K562 (cell line): ENCODE measurements around the gene LIMS1. TPM values are rescaled to one million over a fixed set of nuclear protein-coding genes. Genes with fewer than 3 reads are reported as not detected.
A peak's percentile ranks its signal among the peaks of the same experiment; 100 is the strongest.
"Not testable (repeated sequence)": the region's sequence is repeated elsewhere in the genome, so short reads cannot be mapped to it uniquely, and the experiment has no call there.

Experiments used
- ATAC-seq: fragments of 200-7000 bp; cut with Tn5 transposase; 3 replicates; pipeline ENCODE4 v1.9.1; 2020; ENCODE audit warnings: moderate library complexity
- BruUV-seq: library from RNA; stranded (reverse); fragments of 400-500 nt; replicated peaks from 2 replicates; lab custom pipeline; 2021; lab: Mats Ljungman, UMichigan
- CTCF ChIA-PET: fragments of 300-600 bp; formaldehyde crosslinking; extraction: SDS; loops from one replicate; lab custom pipeline; 2021; ENCODE audit warnings: low intra/inter-chr PET ratio; lab: Yijun Ruan, JAX
- POLR2A ChIA-PET: fragments of 300-600, 350-650 bp; sonication (Branson Sonifier 250); formaldehyde crosslinking; extraction: SDS; loops from one replicate; lab custom pipeline; 2021; ENCODE audit warnings: antibody characterized with exemption, inconsistent platforms; lab: Yijun Ruan, JAX
- DNase-seq, 4 experiments: peaks; one replicate each; pipeline versions ENCODE4 v3.0.0 to v3.0.0-alpha.2; 2011 to 2018; ENCODE audit warnings: low spot score in 3 of 4, mixed read lengths in 3 of 4; ENCODE audit errors: extremely low read depth in 1 of 4
- FAIRE-seq: peaks from 2 replicates; lab custom pipeline; 2011; peaks lifted over from hg19 to GRCh38; lab: Jason Lieb, UNC
- H2AFZ ChIP-seq: 2 replicates; pipeline ENCODE4 v1.6.0; 2011; ENCODE audit warnings: low read depth, low read length, control low read depth, inconsistent platforms
- H3K27ac ChIP-seq: fragments of 200-600 bp; 3 replicates; pipeline ENCODE4 v1.8.0; 2011; ENCODE audit warnings: low read depth, mild to moderate bottlenecking, control low read depth, inconsistent platforms, low read length, moderate library complexity, mixed read lengths; ENCODE audit errors: extremely low read depth
- H3K27me3 ChIP-seq, 2 experiments: fragments of 300-600 bp in 1 of 2; 2 replicates in 1 of 2; 3 replicates in 1 of 2; pipeline versions ENCODE4 v1.6.0 to v1.8.0; 2011; ENCODE audit warnings: inconsistent platforms in 2 of 2, low read length in 2 of 2, mild to moderate bottlenecking in 1 of 2, mixed read lengths in 1 of 2, moderate library complexity in 1 of 2; ENCODE audit not compliant: control insufficient read depth in 2 of 2, insufficient read depth in 2 of 2
- H3K36me3 ChIP-seq: fragments of 300-600 bp; 3 replicates; pipeline ENCODE4 v1.8.0; 2011; ENCODE audit warnings: mild to moderate bottlenecking, low read length, inconsistent platforms; ENCODE audit not compliant: control insufficient read depth, insufficient read depth
- H3K4me1 ChIP-seq, 2 experiments: fragments of 200-600 bp in 1 of 2; replicated peaks in 1 of 2; 2 replicates in 1 of 2; 3 replicates in 1 of 2; pipeline versions ENCODE4 v1.5.1 to v1.8.0; 2011; ENCODE audit warnings: inconsistent platforms in 2 of 2, low read length in 2 of 2, mild to moderate bottlenecking in 1 of 2, mixed read lengths in 1 of 2, moderate library complexity in 1 of 2; ENCODE audit not compliant: control insufficient read depth in 2 of 2, insufficient read depth in 2 of 2
- H3K4me2 ChIP-seq: 2 replicates; pipeline ENCODE4 v1.6.1; 2011; ENCODE audit warnings: low read length, control low read depth, inconsistent platforms, mixed read lengths; ENCODE audit not compliant: insufficient read depth
- H3K4me3 ChIP-seq: fragments of 200-600 bp; sonication (generic), shearing (Covaris generic); 2 replicates; pipeline ENCODE4 v1.5.1; 2016; ENCODE audit warnings: control low read depth, inconsistent platforms
- H3K79me2 ChIP-seq: fragments of 200-600 bp; 3 replicates; pipeline ENCODE4 v1.8.0; 2011; ENCODE audit warnings: low read length, inconsistent platforms; ENCODE audit not compliant: control insufficient read depth, insufficient read depth
- H3K9ac ChIP-seq, 2 experiments: 2 replicates each; pipeline versions ENCODE4 v1.6.0 to v1.6.1; 2011; ENCODE audit warnings: low read depth in 2 of 2, low read length in 2 of 2, control low read depth in 1 of 2, inconsistent platforms in 1 of 2, mild to moderate bottlenecking in 1 of 2, mixed read lengths in 1 of 2; ENCODE audit not compliant: insufficient read depth in 1 of 2
- H3K9me1 ChIP-seq: one replicate; pipeline ENCODE4 v1.6.0; 2011; ENCODE audit warnings: inconsistent platforms, mild to moderate bottlenecking, low read length, moderate library complexity; ENCODE audit not compliant: control insufficient read depth, insufficient read depth
- H3K9me3 ChIP-seq: replicated peaks from 2 replicates; pipeline ENCODE4 v1.5.1; 2011; ENCODE audit warnings: low read depth, low read length, inconsistent platforms; ENCODE audit not compliant: control insufficient read depth, insufficient read depth
- H4K20me1 ChIP-seq: replicated peaks from 2 replicates; pipeline ENCODE4 v1.6.1; 2011; ENCODE audit warnings: low read length, inconsistent platforms, mixed read lengths; ENCODE audit not compliant: control insufficient read depth, insufficient read depth
- MTA1 ChIP-seq: fragments of 450-650 bp; IDR thresholded peaks from 2 replicates; pipeline ENCODE4 v1.6.1; 2017; ENCODE audit warnings: borderline replicate concordance
- SMARCE1 ChIP-seq: fragments of 450-650 bp; IDR thresholded peaks from 2 replicates; pipeline ENCODE4 v1.7.1; 2016; ENCODE audit warnings: mild to moderate bottlenecking
- ZBTB2 ChIP-seq: fragments of 450-650 bp; IDR thresholded peaks from 2 replicates; pipeline ENCODE4 v1.6.1; 2016; ENCODE audit warnings: antibody characterized with exemption
- ZNF512 ChIP-seq: IDR thresholded peaks from 2 replicates; pipeline ENCODE4 v1.6.1; 2016; ENCODE audit warnings: missing genetic modification characterization, missing compliant biosample characterization
- in situ Hi-C: fragments of 300-500 bp; cut with MboI; formaldehyde crosslinking; loops from 4 replicates; pipeline ENCODE4 v1.15.0; 2018; ENCODE audit warnings: inconsistent platforms, mixed read lengths
- intact Hi-C: fragments of 100-400 bp; cut with micrococcal nuclease; formaldehyde crosslinking; loops from 2 replicates; pipeline ENCODE4 v1.14.2; 2022
- polyA plus RNA-seq, 8 experiments: library from polyadenylated mRNA; depleted of rRNA in 4 of 8; stranded (reverse) in 5 of 8; unstranded in 3 of 8; fragments of >200 nt; fragmentation: Nextera tagmentation in 2 of 8; fragmentation: Illumina TruSeq in 1 of 8; extraction: Ambion mirVana in 2 of 8; extraction: Trizol in 1 of 8; gene quantifications; 2 replicates each; pipeline versions ENCODE4 v1.2.1 to v1.2.3, GENCODE V29; 2011 to 2014; ENCODE audit warnings: inconsistent platforms in 1 of 8, missing spikeins in 1 of 8
- total RNA-seq, 7 experiments: library from RNA; depleted of rRNA in 6 of 7; stranded (reverse); fragments of >200 nt in 6 of 7; fragmentation: Illumina TruSeq in 2 of 7; extraction: Trizol in 2 of 7; gene quantifications; 2 replicates each; pipeline versions ENCODE4 v1.2.1 to v1.2.3, GENCODE V29; 2011 to 2021; ENCODE audit warnings: low replicate concordance in 1 of 7

LIMS1 gene
- total and polyA plus RNA-seq, 9 of the 15 experiments (the other 6 are each of a cell fraction or from before 2014, with no cell fraction given) = 52.8 to 134 (median 81.0) TPM

GRCh38 chr2:108525258-108525657 lies 9.0 kb upstream of the LIMS1 start:
- CTCF ChIA-PET, H3K27ac ChIP-seq, H3K9ac ChIP-seq, H4K20me1 ChIP-seq, FAIRE-seq, H3K4me3 ChIP-seq, POLR2A ChIA-PET, H3K36me3 ChIP-seq, DNase-seq, H3K4me1 ChIP-seq, H3K9me3 ChIP-seq, H3K9me1 ChIP-seq, ATAC-seq, H3K27me3 ChIP-seq, in situ Hi-C loops, H3K79me2 ChIP-seq, H2AFZ ChIP-seq, BruUV-seq, H3K4me2 ChIP-seq, intact Hi-C loops: not testable (repeated sequence)
- TF ChIP-seq ZBTB2 = 0 out of 2 replicates have a peak, but pooled peaks have one; percentile 24
- 0 out of 2 replicates have a peak, but pooled peaks have one; percentile 27 for TF ChIP-seq ZNF512 (tag)
- TF ChIP-seq SMARCE1 = 0 out of 2 replicates have a peak, but pooled peaks have one; percentile 36
- TF ChIP-seq MTA1 = peak; percentile 29; the same call in 1 of the 2 replicates
